ENCODE data around the gene GALNT18. TPM values are rescaled to one million over a fixed set of nuclear protein-coding genes. Genes with fewer than 3 reads are reported as not detected.

Gene GALNT18
- total RNA-seq, 1 donor from 2014 or later: 76.9 TPM

GRCh38 chr11:11247576-11247975 is 374.2 kb downstream of the GALNT18 start:
- Mint-ChIP-seq H3K4me1 (ENCODE audit: low read depth, unreplicated experiment) (peaks cover 12% of the 10 kb centered on the region), H3K27me3 (ENCODE audit: unreplicated experiment) (peaks cover 12% of the 10 kb centered on the region), H3K4me3 (ENCODE audit: unreplicated experiment) (no peak overlapping the region), H3K9me3 (ENCODE audit: unreplicated experiment) (peaks cover 16% of the 10 kb centered on the region), H3K36me3 (ENCODE audit: unreplicated experiment) (peaks cover 7% of the 10 kb centered on the region), H3K27ac (ENCODE audit: unreplicated experiment) (peak overlapping the region; percentile 65)
- TF ChIP-seq CTCF (IDR thresholded peaks at IDR 0.05; ENCODE audit: partially characterized antibody, unreplicated experiment): no peak
- DNase-seq: no peak

DNA sequence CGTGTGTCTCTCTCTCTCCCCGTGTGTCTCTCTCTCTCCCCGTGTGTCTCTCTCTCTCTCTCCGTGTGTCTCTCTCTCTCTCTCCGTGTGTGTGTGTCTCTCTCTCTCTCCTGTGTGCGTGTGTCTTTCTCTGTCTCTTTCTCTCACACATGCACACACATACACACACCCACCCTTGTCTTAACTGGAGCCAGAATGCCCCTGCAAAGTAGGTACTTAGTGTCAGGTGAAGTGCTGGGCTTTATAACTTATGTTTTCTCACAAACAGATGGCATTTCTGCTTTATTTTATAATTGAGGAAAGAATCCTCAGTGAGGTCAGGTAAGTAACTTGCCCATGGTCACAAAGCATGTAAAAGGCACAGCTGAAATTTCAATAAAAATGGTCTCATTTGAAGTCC is 374.7 kb downstream of the GALNT18 start:
- H3K27ac Mint-ChIP-seq (ENCODE audit: unreplicated experiment): peak overlapping the region; percentile 65
- peaks cover 16% of the 10 kb centered on the region for H3K9me3 Mint-ChIP-seq (ENCODE audit: unreplicated experiment)
- DNase-seq: no peak
- peaks cover 7% of the 10 kb centered on the region for H3K36me3 Mint-ChIP-seq (ENCODE audit: unreplicated experiment)
- peaks cover 12% of the 10 kb centered on the region for H3K27me3 Mint-ChIP-seq (ENCODE audit: unreplicated experiment)
- H3K4me3 Mint-ChIP-seq (ENCODE audit: unreplicated experiment): no peak overlapping the region
- peaks cover 10% of the 10 kb centered on the region for H3K4me1 Mint-ChIP-seq (ENCODE audit: low read depth, unreplicated experiment)
- TF ChIP-seq CTCF (IDR thresholded peaks at IDR 0.05; ENCODE audit: partially characterized antibody, unreplicated experiment): no peak

GRCh38 chr11:11246166-11246565 is 375.6 kb downstream of the GALNT18 start:
- no peak for TF ChIP-seq CTCF (IDR thresholded peaks at IDR 0.05; ENCODE audit: partially characterized antibody, unreplicated experiment)
- H3K27ac Mint-ChIP-seq (ENCODE audit: unreplicated experiment): peak overlapping the region; percentile 15
- peaks cover 7% of the 10 kb centered on the region for H3K36me3 Mint-ChIP-seq (ENCODE audit: unreplicated experiment)
- peaks cover 12% of the 10 kb centered on the region for H3K27me3 Mint-ChIP-seq (ENCODE audit: unreplicated experiment)
- no peak for DNase-seq
- peaks cover 16% of the 10 kb centered on the region for H3K9me3 Mint-ChIP-seq (ENCODE audit: unreplicated experiment)
- peaks cover 7% of the 10 kb centered on the region for H3K4me1 Mint-ChIP-seq (ENCODE audit: low read depth, unreplicated experiment)
- no peak overlapping the region for H3K4me3 Mint-ChIP-seq (ENCODE audit: unreplicated experiment)

GRCh38 chr11:11245453-11245852 is 376.4 kb downstream of the GALNT18 start:
- Mint-ChIP-seq H3K4me1 (ENCODE audit: low read depth, unreplicated experiment) (peaks cover 7% of the 10 kb centered on the region), H3K9me3 (ENCODE audit: unreplicated experiment) (peaks cover 16% of the 10 kb centered on the region), H3K36me3 (ENCODE audit: unreplicated experiment) (peaks cover 7% of the 10 kb centered on the region), H3K4me3 (ENCODE audit: unreplicated experiment) (no peak overlapping the region), H3K27me3 (ENCODE audit: unreplicated experiment) (peaks cover 12% of the 10 kb centered on the region), H3K27ac (ENCODE audit: unreplicated experiment) (no peak overlapping the region)
- no peak for DNase-seq
- no peak for TF ChIP-seq CTCF (IDR thresholded peaks at IDR 0.05; ENCODE audit: partially characterized antibody, unreplicated experiment)

DNA sequence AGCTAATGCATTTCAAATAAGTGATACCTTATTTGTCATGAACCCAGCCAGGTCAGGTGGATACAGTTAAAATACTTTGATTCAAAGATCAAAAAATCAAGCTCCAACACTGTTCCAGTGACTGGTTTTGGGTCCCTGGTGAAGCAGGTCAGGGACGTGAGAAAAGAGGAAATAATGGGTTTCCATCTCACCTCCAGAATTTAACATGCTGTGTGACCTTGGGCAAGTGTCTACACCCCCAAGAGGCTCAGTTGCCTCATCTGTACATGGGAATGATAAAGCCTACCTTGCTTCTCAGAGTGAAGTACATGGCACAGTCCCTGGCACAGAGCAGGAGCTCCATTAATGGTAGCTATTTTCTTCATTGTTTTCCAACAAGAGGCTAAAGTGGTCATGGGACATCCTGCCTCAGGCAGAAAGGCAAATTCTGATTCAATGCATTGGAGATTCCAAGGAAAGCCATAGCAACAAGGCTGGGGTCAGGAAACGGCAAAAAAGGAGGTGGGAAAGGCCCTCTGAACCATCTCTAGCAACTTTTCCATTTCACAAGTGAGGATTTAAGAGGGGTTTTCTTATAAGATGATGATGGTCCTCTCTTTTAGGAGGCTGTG is 377.2 kb downstream of the GALNT18 start:
- Mint-ChIP-seq H3K27me3 (ENCODE audit: unreplicated experiment) (peaks cover 12% of the 10 kb centered on the region), H3K27ac (ENCODE audit: unreplicated experiment) (no peak overlapping the region), H3K9me3 (ENCODE audit: unreplicated experiment) (peaks cover 16% of the 10 kb centered on the region), H3K36me3 (ENCODE audit: unreplicated experiment) (peaks cover 7% of the 10 kb centered on the region), H3K4me3 (ENCODE audit: unreplicated experiment) (no peak overlapping the region), H3K4me1 (ENCODE audit: low read depth, unreplicated experiment) (peaks cover 7% of the 10 kb centered on the region)
- TF ChIP-seq CTCF (IDR thresholded peaks at IDR 0.05; ENCODE audit: partially characterized antibody, unreplicated experiment): no peak
- no peak for DNase-seq
